CD4-positive, alpha-beta T cell treated with Interleukin-6 for 4 hours (primary cell): ENCODE measurements around the gene EVL.

ENCODE experiments used
- DNase-seq: peaks from one replicate; pipeline ENCODE4 v3.0.0-alpha.2; 2020; ENCODE audit warnings: mixed read lengths

EVL gene

DNA sequence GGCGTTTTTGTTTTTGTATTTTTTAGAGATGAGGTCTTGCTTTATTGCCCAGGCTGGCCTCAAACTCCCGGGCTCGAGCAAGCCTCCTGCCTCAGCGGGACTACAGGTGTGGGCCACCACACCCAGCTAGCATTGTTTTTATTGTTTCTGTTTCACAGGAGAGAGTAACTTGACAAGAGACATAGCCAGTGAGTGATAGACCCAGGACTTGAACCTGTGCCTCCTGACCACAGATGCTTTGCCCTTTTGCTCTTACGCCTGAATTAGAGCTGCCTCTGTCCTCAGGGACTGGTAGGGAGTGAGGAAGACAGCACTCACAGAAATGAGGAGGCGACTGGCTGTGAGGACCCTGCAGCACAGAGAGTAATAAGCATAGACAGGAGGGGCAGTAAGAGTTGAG, 2.3 kb downstream of the EVL start:
- no peak for DNase-seq

DNA sequence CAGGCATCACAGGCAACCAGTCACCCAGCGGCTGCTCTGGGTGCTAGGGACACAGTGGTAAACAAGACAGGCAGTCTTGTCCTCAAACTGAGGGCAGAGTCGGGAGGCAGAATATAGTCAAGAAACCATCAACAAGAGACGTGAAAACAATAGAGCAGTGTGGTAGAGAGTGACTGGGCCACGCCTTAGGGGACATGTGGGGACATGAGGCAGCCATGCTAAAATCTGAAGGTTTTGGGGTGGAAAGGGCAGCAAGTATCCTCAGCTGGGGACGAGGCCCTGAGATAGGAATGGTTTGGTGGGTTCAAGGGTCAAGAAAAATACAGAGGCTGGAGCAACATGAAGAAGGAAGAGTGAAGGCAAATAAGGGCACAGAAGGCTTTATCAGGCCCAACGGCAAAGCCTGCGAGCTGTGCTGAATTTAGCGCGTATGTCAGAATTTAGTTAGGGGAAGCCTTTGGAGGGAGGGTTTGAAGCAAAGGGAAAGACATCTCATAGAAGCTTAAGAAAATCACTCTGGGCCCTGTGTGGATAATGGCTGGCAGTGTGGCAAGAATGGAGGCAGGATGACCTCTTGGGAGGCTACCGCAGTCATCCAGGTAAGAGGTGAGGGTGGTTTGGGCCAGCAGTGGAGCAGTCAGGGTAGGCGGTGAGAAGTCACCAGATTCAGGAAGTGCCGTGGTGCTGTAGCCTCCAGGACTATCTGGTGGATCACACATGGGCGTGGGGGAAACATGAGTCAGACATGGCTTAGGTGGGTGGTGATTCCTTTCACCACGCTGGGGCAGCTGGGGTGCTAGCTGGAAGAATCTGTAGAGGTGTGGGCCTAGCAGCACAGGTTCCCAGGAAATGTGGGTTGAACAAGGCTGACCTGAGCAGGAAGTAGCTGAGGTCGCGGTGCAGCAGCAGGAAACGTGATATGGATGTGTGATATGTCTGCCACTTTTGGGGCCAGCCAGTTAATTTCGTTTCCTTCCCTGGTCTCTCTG, 3.0 kb downstream of the EVL start:
- peak; percentile 90 for DNase-seq

DNA sequence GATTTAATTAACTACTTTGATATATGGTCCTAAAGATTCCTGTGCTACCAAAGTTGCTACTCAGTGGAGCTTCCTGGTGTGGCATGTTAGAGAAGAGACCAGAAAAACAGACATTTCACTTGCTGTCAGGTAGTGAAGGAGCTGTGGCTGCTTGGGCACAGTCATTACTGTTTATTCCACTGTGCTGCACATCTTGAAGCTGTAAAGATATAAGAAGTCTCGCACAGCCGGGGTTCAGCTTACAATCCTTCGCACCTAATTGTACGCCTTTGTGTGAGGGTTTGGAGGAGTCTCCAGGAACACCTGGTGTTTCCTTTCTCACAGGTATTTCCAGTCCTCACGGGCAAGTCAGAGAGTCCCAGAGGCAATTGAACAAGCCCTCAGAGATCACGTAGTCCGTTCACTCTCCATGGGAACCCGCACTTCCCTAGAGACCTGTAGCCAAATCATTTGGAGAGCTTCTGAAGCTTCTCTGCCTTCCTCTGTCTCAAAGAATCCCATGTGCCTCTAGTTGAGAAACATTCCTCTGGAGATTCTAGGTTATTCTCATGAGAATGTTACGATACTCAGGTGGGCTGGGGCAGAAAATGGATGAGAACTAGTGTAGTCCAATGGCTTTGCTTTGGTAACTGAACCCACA, 4.1 kb downstream of the EVL start:
- no peak for DNase-seq

DNA sequence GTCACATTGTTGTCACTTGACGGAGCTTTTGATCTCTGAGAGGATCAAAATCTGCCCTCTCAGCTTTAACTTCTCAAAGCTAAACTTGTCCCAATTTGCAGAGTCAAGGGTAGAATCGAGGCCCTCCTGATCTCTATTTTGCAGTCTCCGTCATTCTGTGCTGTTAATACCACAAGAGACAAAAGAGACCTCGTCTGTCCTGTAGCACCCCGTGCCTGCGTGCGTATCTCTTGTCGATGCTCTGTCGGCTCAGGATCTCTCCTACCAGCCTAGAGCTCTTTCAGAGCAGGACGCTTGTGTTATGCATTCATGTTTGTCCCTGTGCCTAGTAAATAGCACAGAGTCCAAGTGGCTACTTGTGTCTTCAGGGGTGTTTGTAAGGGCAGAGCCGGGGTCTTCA, 5.1 kb downstream of the EVL start:
- peak; percentile 61 for DNase-seq

DNA sequence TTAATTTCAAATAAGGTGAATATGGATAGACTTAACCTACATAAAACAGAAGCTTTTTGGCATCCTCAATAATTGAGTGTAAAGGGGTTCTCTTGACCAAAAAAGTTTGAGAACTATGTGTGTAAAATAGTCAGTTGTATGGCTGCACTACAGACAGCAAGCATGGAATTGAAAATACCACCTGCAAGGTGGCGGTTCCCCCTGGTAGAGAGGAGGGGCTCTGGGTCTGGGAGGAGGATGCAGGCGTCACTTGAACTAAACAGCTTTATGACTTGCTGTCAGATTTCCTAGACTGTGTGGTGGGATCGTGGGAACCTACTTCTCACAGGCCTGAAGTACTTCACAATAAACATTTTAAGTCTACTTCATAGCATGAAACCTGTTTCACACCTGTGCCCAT, 6.3 kb downstream of the EVL start:
- peak; percentile 59 for DNase-seq

DNA sequence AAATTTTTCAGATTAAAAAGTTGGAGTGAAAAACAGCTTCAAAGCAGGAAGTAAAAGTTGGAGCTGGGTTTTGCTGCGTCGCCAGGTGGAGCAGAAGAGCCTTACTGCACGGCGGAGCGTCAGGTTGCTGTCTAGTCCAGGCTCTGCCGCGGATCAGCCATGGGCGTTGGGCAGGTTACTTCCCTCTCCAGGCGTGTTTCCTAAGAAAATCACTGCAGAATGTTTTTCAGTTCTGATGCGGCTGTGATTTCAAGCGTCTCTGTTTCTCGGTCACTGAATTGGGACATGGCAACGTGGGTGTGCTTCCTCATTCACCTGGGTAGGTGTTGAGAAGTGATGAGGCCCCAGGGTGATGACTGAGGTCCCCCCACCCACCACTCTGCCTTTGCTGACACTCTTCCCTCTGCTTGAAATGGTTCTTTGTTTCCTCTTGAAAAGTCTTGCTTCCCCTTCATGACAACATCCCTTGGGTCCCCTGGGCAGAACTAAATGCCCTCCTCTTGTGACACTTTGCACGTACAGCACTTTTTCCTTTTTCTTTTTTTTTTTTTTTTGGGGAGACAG, 7.6 kb downstream of the EVL start:
- DNase-seq: peak; percentile 79

DNA sequence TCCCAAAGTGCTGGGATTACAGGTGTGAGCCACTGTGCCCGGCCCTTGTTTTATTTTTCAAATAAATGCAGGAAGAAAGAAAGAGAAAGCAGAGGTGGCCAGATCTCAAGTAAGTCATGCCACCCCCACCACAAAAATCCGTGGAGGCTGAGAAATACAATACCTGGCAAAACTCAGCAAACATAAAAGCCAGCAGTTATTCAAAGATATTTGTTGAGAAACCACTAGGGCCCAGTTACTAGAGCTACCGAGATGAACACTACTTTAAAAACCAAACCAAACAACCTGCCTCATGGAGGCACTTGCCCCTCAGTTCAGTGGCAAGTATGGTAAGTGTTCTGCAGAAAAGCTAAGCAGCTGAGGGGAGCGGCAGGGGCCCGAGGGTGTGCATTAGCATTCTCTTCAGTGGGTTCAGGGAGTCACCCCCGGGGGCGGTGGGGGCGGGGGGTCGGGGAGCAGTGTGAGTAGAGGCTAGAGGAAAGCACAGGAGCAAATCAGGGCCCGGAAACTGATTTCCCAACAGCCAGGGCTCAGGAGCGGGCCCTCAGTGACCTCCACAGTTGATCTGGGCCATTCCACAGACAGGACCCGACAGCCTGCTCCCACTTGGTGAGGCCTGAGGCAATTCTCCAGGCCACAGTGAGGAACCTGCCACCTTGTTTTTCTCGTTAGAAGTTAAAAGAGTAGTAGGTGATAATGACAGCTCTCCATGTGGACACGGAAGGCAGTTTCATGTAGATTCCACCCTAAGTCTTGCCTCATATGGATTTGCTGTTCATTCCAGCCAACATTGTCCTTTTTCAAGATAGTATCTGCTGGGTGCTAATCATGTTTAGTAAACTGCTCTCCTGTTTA, 8.6 kb downstream of the EVL start:
- peak; percentile 41 for DNase-seq

DNA sequence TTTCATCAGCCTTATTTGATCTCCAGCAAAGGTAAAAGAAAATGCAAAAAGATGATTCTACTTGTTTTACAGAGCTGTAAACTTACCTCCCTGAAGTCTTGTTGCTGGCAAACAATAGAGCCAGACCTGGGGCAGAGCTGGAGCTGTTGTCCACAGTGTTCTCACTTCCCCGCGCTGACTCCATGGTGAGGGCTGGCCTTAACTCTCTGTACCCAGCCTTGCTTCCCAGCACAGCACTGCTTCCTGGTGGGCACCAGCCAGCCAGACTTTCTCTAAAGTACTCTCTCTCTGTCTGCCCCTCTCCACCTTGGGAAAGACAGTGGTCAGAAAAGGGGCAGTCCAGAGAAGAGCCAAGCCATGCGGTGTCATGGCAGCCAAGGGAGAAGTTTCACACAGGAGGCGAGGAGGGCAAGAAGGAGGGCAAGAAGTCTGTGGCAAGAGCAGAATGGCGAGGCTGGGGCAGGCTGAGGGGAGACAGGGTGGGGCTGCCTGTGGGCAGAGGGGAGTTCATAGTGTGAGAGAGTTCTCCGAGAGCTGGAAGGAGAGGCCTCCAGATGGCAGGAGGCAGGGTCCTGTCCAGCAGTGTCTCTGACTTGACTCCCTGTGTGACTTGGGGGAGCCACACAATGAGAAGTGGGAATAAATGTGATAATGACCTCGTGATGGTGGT, 9.3 kb downstream of the EVL start:
- DNase-seq: no peak

DNA sequence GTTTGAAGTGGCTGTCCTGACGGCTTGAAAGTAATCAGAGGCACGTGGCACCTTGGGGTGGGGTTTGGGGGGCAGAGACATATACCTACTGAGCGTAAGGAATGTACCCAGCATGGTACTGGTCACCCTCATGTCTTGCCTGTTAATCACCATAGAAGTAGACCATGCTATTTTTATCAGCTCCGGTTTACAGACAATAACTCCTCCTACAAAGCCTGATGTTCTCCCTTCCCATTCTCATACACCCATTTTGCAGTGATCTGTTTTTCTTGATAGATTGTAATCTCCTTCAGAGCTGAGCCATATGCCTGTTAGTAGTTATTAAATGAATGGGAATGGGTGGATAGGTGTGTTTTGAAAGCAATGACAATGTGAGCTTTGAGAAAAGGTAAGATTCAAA, 10.5 kb downstream of the EVL start:
- no peak for DNase-seq

DNA sequence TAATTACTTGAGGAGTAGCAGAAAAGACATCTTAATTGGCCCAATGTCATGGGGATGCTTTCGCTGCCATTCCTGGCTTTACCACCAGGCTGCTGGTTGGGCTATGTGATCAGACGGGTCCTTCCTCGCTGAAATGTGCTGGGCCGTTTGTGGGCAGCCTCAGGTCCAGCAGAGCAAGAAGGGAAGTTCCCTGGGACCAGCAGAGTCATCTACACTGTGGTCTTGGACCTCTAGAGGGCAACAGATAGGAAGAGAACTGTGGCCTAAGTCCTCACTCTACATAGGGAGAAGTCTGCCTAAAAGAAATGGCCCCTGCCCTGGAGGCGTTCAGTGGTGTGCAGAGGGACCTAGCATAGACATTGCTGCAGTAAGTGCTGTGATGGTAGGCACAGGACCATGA, 10.9 kb downstream of the EVL start:
- DNase-seq: peak; percentile 45

DNA sequence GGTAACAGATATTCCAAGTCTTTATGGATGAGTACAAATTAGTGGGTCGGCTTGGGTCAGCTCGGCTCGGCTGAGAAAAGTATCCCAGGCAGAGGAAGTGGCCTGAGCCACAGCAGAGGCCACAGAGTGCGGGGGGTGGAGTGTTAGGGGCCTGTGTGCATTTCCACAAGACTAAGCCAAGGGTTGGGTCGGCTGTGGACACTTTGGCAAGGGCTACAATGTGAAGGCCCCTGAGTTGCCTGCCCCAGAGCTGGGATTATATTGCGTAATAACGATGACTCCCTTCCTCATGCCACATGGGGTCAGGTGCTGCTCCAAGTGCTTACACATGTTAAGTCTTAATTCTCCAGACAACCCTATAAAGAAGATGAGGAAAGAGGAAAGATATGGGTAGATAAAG, 11.4 kb downstream of the EVL start:
- DNase-seq: no peak

DNA sequence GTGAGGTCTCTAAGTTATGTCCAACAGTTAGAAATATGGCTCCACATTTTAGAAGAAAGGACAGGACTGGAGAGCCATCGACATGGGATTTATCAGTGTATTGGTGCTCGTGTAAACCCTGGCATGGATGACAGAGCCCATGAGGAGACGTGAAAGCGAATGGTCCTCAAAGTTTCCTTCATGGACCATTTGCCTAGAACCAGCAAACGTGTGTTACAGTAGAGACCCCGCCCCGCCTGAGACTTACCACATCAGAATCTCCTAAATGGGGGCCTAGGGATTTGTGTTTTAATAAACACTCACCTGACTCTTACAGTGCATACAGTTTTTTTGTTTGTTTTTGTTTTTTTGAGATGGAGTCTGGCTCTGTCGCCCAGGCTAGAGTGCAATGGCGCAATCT, 12.2 kb downstream of the EVL start:
- DNase-seq: no peak

DNA sequence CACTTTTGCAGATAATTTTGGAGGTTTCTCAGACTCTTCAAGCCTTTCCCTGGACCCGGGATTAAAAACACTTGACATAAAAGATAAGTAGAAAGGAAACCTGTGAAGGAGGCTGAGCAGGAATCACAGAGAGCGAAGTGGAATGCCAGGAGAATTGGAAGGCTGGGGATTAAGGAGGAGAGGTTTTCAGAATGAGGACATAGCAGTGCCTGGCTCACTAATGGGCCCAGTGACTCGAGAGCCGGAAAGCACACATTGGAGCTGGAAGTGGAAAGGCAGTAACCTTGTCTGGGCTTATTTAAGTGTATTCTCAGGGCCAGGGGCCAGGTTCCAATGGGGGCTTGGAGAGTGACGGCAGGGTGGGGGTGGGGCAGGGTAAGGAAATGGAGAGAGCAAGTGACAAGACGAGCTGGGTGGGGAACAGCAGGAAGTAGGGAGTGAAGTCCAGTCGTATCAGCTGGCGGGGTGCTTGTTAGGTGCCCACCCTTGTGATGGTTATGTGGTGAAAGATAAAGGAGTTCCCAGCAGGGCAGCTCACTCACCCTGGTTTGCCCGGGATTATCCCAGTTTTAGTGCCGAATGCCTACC, 13.1 kb downstream of the EVL start:
- DNase-seq: no peak

DNA sequence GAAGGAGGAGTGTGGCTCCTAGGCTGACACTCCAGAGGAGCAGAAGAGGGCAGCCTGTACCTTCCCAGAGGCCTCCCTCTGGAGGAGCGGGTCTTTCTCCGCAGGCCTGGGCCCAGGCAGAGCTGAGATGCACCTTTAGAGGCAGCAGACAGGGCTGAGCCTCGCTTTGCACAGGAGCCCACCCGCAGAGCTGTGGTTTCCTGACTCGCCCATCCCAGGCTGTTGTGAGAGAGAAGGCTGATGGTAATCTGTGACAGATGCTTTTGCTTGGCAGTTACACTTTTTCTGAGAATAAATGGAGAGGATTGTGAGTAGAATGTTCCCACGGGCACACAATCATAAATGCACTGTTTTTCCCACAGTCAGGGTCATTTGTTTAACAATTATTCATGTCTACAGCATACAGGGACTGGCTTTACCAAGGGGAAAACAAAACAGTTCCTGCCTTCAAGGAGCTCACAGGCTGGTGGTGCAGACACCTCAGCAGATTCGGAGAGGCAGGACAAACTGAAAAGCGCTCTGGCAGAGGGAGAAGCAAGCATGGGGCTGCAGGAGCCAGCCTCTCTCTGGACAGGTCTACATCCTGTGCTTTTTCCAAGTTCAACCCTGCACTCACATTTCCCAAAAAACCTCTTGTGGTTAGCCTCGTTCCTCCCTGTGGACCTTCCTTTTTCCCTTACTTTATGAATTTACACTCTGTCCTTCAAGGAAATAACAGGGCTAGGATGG, 13.9 kb downstream of the EVL start:
- DNase-seq: peak; percentile 88

DNA sequence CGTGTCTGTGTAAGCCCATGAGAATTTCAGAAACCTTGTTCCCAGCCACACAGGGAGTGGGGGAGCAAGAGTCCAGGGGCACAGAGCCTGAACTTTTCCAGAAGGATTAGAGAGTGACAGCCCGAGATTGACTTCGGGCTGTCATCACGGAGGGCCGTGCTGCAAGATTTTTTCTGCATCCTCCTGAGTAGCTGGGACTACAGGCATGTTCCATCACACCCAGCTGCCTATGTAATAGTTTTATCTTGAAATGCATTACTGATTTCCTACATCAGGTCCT, 14.4 kb downstream of the EVL start:
- no peak for DNase-seq

DNA sequence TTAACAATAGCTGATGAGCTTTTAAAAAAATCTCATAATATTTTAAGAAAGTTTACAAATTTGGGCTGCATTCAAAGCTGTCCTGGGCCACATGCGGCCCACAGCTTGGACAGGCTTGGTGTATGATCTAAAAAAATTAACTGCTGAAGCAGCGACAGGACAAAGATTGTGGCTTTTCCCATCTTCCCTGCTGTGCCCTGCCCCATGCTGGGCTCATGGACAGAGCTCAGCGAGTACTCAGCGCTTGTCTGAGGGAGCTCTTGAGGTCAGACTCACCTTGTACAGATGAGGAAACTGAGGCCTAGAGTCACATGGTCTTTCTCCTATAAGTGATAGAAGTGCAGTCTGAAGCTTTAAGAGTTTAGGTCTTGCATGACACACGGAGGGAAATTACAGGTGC, 15.0 kb downstream of the EVL start:
- no peak for DNase-seq

DNA sequence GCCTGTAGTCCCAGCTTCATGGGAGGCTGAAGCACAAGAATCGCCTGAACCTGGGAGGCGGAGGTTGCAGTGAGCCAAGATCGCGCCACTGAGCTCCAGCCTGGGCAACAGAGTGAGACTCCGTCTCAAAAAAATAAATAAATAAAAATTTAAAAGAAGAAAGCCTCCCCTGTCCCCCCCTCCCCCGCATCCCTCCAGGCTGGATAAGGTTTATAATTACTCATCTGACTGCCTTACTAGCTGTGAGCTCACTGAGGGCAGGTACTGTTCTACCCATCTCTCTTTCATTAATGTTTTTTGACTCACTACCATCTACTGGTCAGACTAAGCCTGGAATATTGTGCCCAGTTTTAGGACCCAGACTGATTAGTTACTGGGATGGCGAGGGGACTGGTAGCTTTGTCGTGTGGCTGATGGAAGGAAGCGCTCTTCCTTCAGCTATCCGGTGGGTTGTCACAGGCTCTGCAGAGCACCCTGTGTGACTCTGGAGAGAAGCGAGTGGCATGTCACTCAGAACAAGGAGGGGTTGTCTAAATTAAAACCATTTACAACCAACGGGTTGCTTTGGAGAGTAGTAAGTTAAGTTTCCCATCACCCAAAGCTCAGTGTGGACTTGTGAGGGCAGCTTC, 16.9 kb downstream of the EVL start:
- peak; percentile 59 for DNase-seq

DNA sequence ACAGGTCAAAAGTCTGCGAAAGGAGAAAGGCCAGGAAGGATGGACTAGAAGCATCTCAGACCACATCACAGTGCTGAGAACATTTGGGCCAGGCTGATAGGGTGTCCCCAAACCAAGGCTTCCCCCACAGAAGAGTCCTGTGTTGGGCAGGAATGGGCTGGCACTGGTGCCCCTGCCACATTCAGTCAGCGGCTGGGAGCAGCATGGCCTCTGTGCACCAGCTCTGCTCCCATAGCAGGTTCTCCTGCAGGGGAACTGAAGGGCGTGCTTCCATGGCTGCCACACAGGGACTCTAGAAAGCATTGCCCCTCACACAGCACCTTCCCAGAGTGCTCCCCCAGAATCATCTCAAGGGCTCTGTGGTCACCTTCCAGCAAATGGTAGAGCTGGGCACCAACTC, 17.5 kb downstream of the EVL start:
- DNase-seq: no peak

DNA sequence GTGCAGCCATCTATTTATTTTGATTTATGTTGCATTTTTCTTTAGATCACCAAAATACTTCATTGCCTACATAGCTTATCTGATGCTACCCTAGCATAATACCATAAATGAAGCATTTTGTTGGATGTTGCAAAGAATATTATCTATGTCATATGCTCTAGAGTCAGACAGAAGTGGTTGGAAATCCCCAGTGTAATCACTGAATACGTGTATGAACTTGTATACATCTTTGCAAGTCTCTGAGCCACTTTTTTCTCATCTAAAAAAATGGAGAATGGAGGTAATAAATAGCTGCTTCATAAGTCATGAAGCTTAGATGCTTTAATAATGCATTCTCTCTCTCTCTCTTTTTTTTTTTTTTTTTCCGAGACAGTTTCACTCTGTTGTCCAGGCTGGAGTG, 18.5 kb downstream of the EVL start:
- no peak for DNase-seq

DNA sequence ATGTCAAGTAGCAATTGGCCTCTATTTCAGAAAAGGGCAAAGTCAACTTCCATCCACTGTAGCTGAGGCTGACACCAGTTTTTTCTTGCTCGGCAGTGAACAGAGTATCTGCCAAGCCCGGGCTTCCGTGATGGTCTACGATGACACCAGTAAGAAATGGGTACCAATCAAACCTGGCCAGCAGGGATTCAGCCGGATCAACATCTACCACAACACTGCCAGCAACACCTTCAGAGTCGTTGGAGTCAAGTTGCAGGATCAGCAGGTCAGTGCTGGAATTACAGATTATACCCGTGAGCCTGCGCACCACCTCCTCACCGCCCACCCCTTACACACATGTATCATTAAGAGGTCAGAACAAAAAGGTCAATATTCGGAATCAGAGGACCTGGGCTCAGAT, 19.4 kb downstream of the EVL start:
- DNase-seq: no peak

DNA sequence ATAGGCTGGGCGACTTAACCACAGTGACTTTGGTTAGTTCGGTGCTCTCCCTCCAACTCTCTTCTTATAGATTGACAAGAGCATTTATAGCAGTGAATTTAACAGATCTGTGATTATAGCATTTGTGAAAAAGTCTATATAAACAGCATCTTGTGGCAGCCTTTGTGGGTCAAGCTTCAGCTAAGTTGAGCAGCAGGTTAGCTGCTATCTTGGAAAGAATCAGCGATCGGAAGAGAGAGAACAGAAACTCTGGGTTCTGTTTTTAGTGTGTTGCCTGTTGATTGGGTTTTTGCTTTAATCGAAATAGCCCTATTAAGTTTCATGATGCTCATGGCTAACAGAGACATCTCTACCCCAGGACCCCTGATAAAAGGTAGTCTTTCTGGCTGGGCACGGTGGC, 20.2 kb downstream of the EVL start:
- no peak for DNase-seq
